Smooth muscle cell (in vitro differentiated cells): ENCODE results near the gene EXD2. TPM values are rescaled to one million over a fixed set of nuclear protein-coding genes. Genes with fewer than 3 reads are reported as not detected.

Experiments used
- DNase-seq: peaks from one replicate; lab custom pipeline; 2025; ENCODE audit not compliant: unreplicated experiment; lab: John Stamatoyannopoulos, UW
- H2AFZ ChIP-seq: fragments of 200-600 bp; sonication (generic); 2 replicates; pipeline ENCODE4 v1.6.0; 2016; ENCODE audit warnings: antibody characterized with exemption, low read depth, mild to moderate bottlenecking
- H3F3A ChIP-seq: fragments of 200-600 bp; sonication (generic); 2 replicates; pipeline ENCODE4 v1.6.0; 2017; ENCODE audit warnings: antibody characterized with exemption, low read depth
- H3K27ac ChIP-seq: fragments of 200-600 bp; sonication (generic); 2 replicates; pipeline ENCODE4 v1.5.1; 2016; ENCODE audit warnings: low read depth, mild to moderate bottlenecking
- H3K27me3 ChIP-seq: fragments of 200-600 bp; sonication (generic); 2 replicates; pipeline ENCODE4 v1.6.1; 2016; ENCODE audit warnings: low read depth, mild to moderate bottlenecking
- H3K36me3 ChIP-seq: fragments of 200-600 bp; sonication (generic); 2 replicates; pipeline ENCODE4 v1.5.1; 2016; ENCODE audit warnings: low read depth
- H3K4me1 ChIP-seq: fragments of 200-600 bp; sonication (generic); 2 replicates; pipeline ENCODE4 v1.5.1; 2016; ENCODE audit warnings: low read depth
- H3K4me2 ChIP-seq: fragments of 200-600 bp; sonication (generic); 2 replicates; pipeline ENCODE4 v1.6.0; 2016; ENCODE audit warnings: mild to moderate bottlenecking
- H3K4me3 ChIP-seq: fragments of 200-600 bp; sonication (generic); 2 replicates; pipeline ENCODE4 v1.5.1; 2016; ENCODE audit warnings: mild to moderate bottlenecking
- H3K79me2 ChIP-seq: fragments of 200-600 bp; sonication (generic); 2 replicates; pipeline ENCODE4 v1.6.0; 2016; ENCODE audit warnings: low read depth, mild to moderate bottlenecking
- H3K9ac ChIP-seq: fragments of 200-600 bp; sonication (generic); 2 replicates; pipeline ENCODE4 v1.6.0; 2016; ENCODE audit warnings: low read depth
- H3K9me3 ChIP-seq: fragments of 200-600 bp; sonication (generic); replicated peaks from 2 replicates; pipeline ENCODE4 v1.5.1; 2016; ENCODE audit warnings: low read depth
- H4K20me1 ChIP-seq: fragments of 200-600 bp; sonication (generic); 2 replicates; pipeline ENCODE4 v1.6.0; 2016; ENCODE audit warnings: low read depth
- CTCF ChIP-seq: fragments of 200-600 bp; sonication (generic); IDR thresholded peaks from 2 replicates; pipeline ENCODE4 v1.5.1; 2017; ENCODE audit warnings: borderline replicate concordance, mild to moderate bottlenecking, antibody characterized with exemption; ENCODE audit not compliant: insufficient read depth, poor library complexity, severe bottlenecking
- WGBS: methylation state at CpG from one replicate; pipeline ENCODE4 v1.1.7; 2016; ENCODE audit warnings: low lambda C conversion rate; 5-methylcytosine and 5-hydroxymethylcytosine counted together
- polyA plus RNA-seq: library from polyadenylated mRNA; unstranded; fragments of >200 nt; fragmentation: Nextera tagmentation; extraction: Ambion mirVana; gene quantifications from 2 replicates; pipeline ENCODE4 v1.2.1, GENCODE V29; 2016
- total RNA-seq: library from RNA; depleted of rRNA; stranded (reverse); fragments of >200 nt; gene quantifications from 2 replicates; pipeline ENCODE4 v1.2.3, GENCODE V29; 2014

EXD2 gene
- total and polyA plus RNA-seq, 2 experiments from 2014 or later = 12.0 to 12.5 TPM

GRCh38 chr14:69280746-69281291 lies 89.5 kb downstream of the EXD2 start:
- Histone ChIP-seq H3K4me3 (no peak overlapping the region), H2AFZ (no peak overlapping the region), H3K4me2 (no peak overlapping the region), H3K9me3 (no peaks in the 10 kb centered on the region), H4K20me1 (no peaks in the 10 kb centered on the region), H3K79me2 (no peaks in the 10 kb centered on the region), H3K9ac (no peak overlapping the region), H3K36me3 (no peaks in the 10 kb centered on the region), H3K27me3 (no peaks in the 10 kb centered on the region), H3K27ac (no peak overlapping the region), H3K4me1 (no peaks in the 10 kb centered on the region), H3F3A (no peaks in the 10 kb centered on the region)
- WGBS = 95% methylated on average over 9 of the region's 9 CpGs
- DNase-seq = no peak
- no peak for TF ChIP-seq CTCF

GRCh38 chr14:69281450-69282169 lies 90.3 kb downstream of the EXD2 start:
- Histone ChIP-seq H3K9ac (no peak overlapping the region), H3K27me3 (no peaks in the 10 kb centered on the region), H3K9me3 (no peaks in the 10 kb centered on the region), H4K20me1 (no peaks in the 10 kb centered on the region), H3K4me1 (no peaks in the 10 kb centered on the region), H3K4me2 (no peak overlapping the region), H3K36me3 (no peaks in the 10 kb centered on the region), H2AFZ (no peak overlapping the region), H3K79me2 (no peaks in the 10 kb centered on the region), H3F3A (no peaks in the 10 kb centered on the region), H3K27ac (no peak overlapping the region), H3K4me3 (no peak overlapping the region)
- no peak for TF ChIP-seq CTCF
- DNase-seq = no peak
- WGBS = 86% methylated on average over 10 of the region's 10 CpGs

DNA sequence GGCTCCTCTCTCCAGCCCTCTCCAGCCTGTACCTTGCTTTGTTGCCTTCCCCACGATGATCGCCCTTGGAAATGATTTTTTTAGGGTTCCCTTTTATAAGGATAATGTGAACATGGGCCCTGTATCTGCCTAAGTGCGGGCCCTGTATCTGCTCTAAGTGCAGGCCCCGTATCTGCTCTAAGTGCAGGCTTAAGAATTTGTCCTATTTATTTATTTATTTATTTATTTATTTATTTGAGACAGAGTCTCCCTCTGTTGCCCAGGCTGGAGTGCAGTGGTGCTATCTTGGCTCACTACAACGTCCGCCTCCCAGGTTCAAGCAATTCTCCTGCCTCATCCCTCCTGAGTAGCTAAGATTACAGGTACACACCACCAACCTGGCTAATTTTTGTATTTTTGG lies 91.2 kb downstream of the EXD2 start:
- 94% methylated on average over 6 of the region's 6 CpGs for WGBS
- H3K4me1 ChIP-seq = no peaks in the 10 kb centered on the region
- H3K9me3 ChIP-seq = no peaks in the 10 kb centered on the region
- no peaks in the 10 kb centered on the region for H3K79me2 ChIP-seq
- no peak overlapping the region for H3K27ac ChIP-seq
- TF ChIP-seq CTCF = no peak
- H2AFZ ChIP-seq = no peak overlapping the region
- no peak overlapping the region for H3K4me2 ChIP-seq
- no peak overlapping the region for H3K4me3 ChIP-seq
- H4K20me1 ChIP-seq = no peaks in the 10 kb centered on the region
- DNase-seq = no peak
- H3K36me3 ChIP-seq = no peaks in the 10 kb centered on the region
- H3F3A ChIP-seq = no peaks in the 10 kb centered on the region
- no peak overlapping the region for H3K9ac ChIP-seq
- H3K27me3 ChIP-seq = no peaks in the 10 kb centered on the region

DNA sequence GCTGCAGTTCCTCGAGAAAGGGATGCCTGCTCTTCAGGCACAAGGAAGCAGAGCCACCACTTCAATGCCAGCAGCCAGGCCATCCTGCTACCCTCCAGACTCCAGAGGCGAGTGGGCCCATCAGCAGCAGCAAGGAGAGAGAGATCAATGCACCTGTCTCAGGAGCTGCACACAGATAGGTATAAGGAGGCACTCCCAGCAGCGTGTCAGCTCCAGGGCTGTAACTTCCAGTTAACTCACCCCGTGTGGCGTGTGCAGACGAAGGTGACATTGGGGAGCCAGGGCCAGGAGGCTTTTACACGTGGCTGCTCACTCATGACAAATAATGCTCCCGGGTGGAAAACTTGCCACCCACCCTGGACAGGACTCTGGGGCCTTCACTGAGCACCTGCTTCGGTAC lies 92.9 kb downstream of the EXD2 start:
- TF ChIP-seq CTCF = no peak
- no peak overlapping the region for H2AFZ ChIP-seq
- H3K79me2 ChIP-seq = no peaks in the 10 kb centered on the region
- no peak for DNase-seq
- H3F3A ChIP-seq = no peaks in the 10 kb centered on the region
- no peak overlapping the region for H3K27ac ChIP-seq
- H3K27me3 ChIP-seq = no peaks in the 10 kb centered on the region
- no peak overlapping the region for H3K9ac ChIP-seq
- no peak overlapping the region for H3K4me3 ChIP-seq
- WGBS = 81% methylated on average over 9 of the region's 9 CpGs
- H4K20me1 ChIP-seq = no peaks in the 10 kb centered on the region
- no peak overlapping the region for H3K4me2 ChIP-seq
- H3K36me3 ChIP-seq = no peaks in the 10 kb centered on the region
- no peaks in the 10 kb centered on the region for H3K9me3 ChIP-seq
- H3K4me1 ChIP-seq = no peaks in the 10 kb centered on the region
